PC-3 (cell line): Measurements from ENCODE around the gene EIF6.

ENCODE experiments used
- EZH2 ChIP-seq: fragments of 300-600 bp; sonication (generic); IDR thresholded peaks from one replicate; pipeline ENCODE4 v1.6.1; 2017; ENCODE audit warnings: antibody characterized with exemption, mild to moderate bottlenecking, low read length; ENCODE audit not compliant: unreplicated experiment
- TF ChIP-seq, protein P1 (sequence below): fragments of 300-600 bp; sonication (generic); conservative IDR thresholded peaks from 2 replicates; pipeline ENCODE4 v1.5.1; 2017; ENCODE audit warnings: antibody characterized with exemption, low read depth, mild to moderate bottlenecking, low read length

DNA sequence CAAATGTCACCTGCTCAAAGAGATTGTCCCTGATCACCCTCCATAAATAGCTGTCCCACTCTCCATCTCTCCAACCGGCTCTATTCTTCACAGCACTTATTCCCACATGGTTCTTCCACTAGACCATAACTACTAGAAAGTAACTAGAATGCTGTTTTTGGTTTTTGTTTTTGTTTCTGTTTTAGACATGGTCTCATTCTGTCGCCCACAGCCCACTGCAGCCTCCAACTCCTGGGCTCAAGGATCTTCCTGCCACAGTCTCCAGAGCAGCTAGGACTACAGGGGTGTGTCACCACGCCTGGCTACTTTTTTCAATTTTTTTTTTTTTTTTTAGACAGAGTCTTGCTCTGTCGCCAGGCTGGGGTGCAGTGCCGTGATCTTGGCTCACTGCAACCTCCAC, 45.8 kb downstream of the EIF6 start:
- TF ChIP-seq, protein P1, sequence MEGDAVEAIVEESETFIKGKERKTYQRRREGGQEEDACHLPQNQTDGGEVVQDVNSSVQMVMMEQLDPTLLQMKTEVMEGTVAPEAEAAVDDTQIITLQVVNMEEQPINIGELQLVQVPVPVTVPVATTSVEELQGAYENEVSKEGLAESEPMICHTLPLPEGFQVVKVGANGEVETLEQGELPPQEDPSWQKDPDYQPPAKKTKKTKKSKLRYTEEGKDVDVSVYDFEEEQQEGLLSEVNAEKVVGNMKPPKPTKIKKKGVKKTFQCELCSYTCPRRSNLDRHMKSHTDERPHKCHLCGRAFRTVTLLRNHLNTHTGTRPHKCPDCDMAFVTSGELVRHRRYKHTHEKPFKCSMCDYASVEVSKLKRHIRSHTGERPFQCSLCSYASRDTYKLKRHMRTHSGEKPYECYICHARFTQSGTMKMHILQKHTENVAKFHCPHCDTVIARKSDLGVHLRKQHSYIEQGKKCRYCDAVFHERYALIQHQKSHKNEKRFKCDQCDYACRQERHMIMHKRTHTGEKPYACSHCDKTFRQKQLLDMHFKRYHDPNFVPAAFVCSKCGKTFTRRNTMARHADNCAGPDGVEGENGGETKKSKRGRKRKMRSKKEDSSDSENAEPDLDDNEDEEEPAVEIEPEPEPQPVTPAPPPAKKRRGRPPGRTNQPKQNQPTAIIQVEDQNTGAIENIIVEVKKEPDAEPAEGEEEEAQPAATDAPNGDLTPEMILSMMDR, result no peak
- TF ChIP-seq EZH2, result no peak
